Naive thymus-derived CD8-positive, alpha-beta T cell (primary cell): Measurements from ENCODE around the gene EIF3L. TPM values are rescaled to one million over a fixed set of nuclear protein-coding genes. Genes with fewer than 3 reads are reported as not detected.
A peak's percentile ranks its signal among the peaks of the same experiment; 100 is the strongest.

Source experiments
- ATAC-seq, 2 donors: fragments of 150-1000 bp; cut with Tn5 transposase in 1 of 2; sonication (Bioruptor Pico), chemical (Tn5 transposase) in 1 of 2; 1 replicate in 1 of 2; 2 replicates in 1 of 2; pipeline ENCODE4 v1.10.0; 2021; ENCODE audit warnings: mild to moderate bottlenecking in 2 of 2, moderate library complexity in 2 of 2
- POLR2A ChIA-PET: fragments of 350-600 bp; sonication (Branson Sonifier 250); formaldehyde crosslinking; loops from one replicate; lab custom pipeline; 2021; ENCODE audit warnings: antibody characterized with exemption; lab: Charles Lee
- DNase-seq, 10 donors: peaks; one replicate each; pipeline versions ENCODE4 v3.0.0 to v3.0.0-alpha.2; 2020 to 2022
- H3K27ac Mint-ChIP-seq, 10 donors: one replicate each; pipeline ENCODE4 v1.8.0; 2020 to 2022; ENCODE audit warnings: mild to moderate bottlenecking in 10 of 10, mixed read lengths in 10 of 10, moderate library complexity in 4 of 10, inconsistent platforms in 1 of 10
- H3K27me3 Mint-ChIP-seq, 5 donors: one replicate each; pipeline ENCODE4 v1.8.0; 2021 to 2022; ENCODE audit warnings: mixed read lengths in 5 of 5
- H3K36me3 Mint-ChIP-seq, 3 donors: one replicate each; pipeline ENCODE4 v1.8.0; 2020 to 2022; ENCODE audit warnings: mixed read lengths in 3 of 3, mild to moderate bottlenecking in 2 of 3, inconsistent platforms in 1 of 3
- H3K4me1 Mint-ChIP-seq, 4 donors: one replicate each; pipeline ENCODE4 v1.8.0; 2021 to 2022; ENCODE audit warnings: mixed read lengths in 4 of 4
- H3K4me3 Mint-ChIP-seq, 10 donors: one replicate each; pipeline ENCODE4 v1.8.0; 2020 to 2022; ENCODE audit warnings: mild to moderate bottlenecking in 10 of 10, mixed read lengths in 10 of 10, moderate library complexity in 6 of 10, inconsistent platforms in 1 of 10
- H3K9me3 Mint-ChIP-seq, 9 donors: one replicate each; pipeline ENCODE4 v1.8.0; 2020 to 2022; ENCODE audit warnings: mixed read lengths in 9 of 9, mild to moderate bottlenecking in 3 of 9, inconsistent platforms in 1 of 9, moderate library complexity in 1 of 9
- polyA plus RNA-seq, 3 donors: library from polyadenylated mRNA; unstranded; fragments of 300-500 nt; fragmentation: Illumina TruSeq; gene quantifications; one replicate each; pipeline ENCODE4 v1.2.3, GENCODE V29; 2021
- total RNA-seq, 8 experiments: library from RNA in 2 of 8; stranded (reverse) in 2 of 8; gene quantifications; one replicate each; pipeline ENCODE4 v1.2.3 and lab custom pipeline; 2021 to 2026

Gene EIF3L
- total and polyA plus RNA-seq, 5 experiments from 2014 or later = 310 to 544 (median 395) TPM

DNA sequence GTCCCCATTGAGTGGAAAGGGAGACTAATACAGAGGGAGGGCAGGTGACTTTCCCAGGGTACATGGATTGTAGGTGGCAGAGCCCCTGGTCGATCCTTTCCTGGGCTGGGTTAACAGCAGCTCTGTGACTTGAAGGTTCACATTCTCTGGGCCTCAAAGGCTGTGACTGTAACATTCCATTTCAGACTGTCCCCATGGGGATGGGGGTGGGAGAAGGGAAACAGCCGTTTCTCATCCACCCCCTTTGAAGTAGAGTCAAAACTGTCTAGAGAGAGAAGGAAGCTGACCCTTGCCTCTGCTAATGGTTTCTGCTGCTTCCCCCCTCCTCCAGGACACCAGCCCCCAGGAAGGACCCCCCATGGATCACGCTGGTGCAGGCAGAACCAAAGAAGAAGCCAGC is 76.1 kb downstream of the EIF3L start:
- no peaks in the 10 kb centered on the region for H3K9me3 Mint-ChIP-seq
- H3K36me3 Mint-ChIP-seq = peaks cover 0 to 40% (median 4%) of the 10 kb centered on the region in 3 donors
- H3K27me3 Mint-ChIP-seq = no peaks in the 10 kb centered on the region
- DNase-seq (no peak), ATAC-seq (no peak)
- H3K4me1 Mint-ChIP-seq = peaks cover 0 to 2% (median under 1%) of the 10 kb centered on the region in 4 donors
- no peak overlapping the region for H3K27ac Mint-ChIP-seq
- POLR2A ChIA-PET = no interaction called here
- no peak overlapping the region for H3K4me3 Mint-ChIP-seq

DNA sequence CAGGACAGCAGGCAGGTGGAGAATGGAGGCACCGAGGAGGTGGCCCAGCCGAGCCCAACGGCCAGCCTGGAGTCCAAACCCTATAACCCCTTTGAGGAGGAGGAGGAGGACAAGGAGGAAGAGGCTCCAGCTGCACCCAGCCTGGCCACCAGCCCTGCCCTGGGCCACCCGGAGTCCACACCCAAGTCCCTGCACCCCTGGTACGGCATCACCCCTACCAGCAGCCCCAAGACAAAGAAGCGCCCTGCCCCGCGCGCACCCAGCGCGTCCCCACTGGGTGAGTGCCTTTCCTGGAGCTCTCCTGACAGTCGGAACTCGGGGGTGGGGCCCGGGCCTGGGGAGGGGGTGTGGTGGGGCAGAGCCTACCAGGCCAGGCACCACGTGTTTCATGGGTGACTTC is 76.5 kb downstream of the EIF3L start:
- Mint-ChIP-seq H3K4me1 (peaks cover 0 to 2% (median 0%) of the 10 kb centered on the region in 4 donors), H3K4me3 (no peak overlapping the region), H3K36me3 (peaks cover 0 to 35% (median 4%) of the 10 kb centered on the region in 3 donors), H3K27me3 (no peaks in the 10 kb centered on the region), H3K27ac (no peak overlapping the region), H3K9me3 (no peaks in the 10 kb centered on the region)
- no peak for ATAC-seq
- POLR2A ChIA-PET = no interaction called here
- no peak for DNase-seq

DNA sequence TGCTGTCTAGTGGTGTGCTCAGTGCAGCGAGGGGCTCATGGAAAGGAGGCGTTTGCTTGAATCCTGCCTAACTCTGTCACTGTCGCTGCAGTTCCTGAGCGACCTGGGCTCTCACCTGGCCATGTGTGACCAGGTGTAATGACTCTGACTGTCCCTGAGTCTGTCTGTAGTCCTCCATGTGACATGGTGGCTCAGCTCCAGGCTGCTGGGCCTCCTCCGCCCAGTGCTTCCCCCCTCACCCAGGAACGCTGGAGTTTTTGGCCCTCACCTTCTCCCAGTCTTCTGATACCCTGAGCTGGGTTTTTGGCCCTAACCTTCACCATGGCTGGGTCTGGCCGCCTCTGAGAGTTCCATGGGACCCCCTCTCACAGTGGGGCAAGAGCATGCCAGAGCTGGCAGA is 77.1 kb downstream of the EIF3L start:
- no peaks in the 10 kb centered on the region for H3K27me3 Mint-ChIP-seq
- no peak for ATAC-seq
- no peak overlapping the region for H3K4me3 Mint-ChIP-seq
- peaks cover 0 to 30% (median 4%) of the 10 kb centered on the region in 3 donors for H3K36me3 Mint-ChIP-seq
- POLR2A ChIA-PET = interaction anchor here (0.6 kb wide), 1 partner anchor 1043 kb away, joined by 5 read pairs; no protein-coding TSS in a partner anchor
- no peak for DNase-seq
- H3K9me3 Mint-ChIP-seq = no peaks in the 10 kb centered on the region
- H3K27ac Mint-ChIP-seq = no peak overlapping the region
- peaks cover 0 to 2% (median 0%) of the 10 kb centered on the region in 4 donors for H3K4me1 Mint-ChIP-seq

DNA sequence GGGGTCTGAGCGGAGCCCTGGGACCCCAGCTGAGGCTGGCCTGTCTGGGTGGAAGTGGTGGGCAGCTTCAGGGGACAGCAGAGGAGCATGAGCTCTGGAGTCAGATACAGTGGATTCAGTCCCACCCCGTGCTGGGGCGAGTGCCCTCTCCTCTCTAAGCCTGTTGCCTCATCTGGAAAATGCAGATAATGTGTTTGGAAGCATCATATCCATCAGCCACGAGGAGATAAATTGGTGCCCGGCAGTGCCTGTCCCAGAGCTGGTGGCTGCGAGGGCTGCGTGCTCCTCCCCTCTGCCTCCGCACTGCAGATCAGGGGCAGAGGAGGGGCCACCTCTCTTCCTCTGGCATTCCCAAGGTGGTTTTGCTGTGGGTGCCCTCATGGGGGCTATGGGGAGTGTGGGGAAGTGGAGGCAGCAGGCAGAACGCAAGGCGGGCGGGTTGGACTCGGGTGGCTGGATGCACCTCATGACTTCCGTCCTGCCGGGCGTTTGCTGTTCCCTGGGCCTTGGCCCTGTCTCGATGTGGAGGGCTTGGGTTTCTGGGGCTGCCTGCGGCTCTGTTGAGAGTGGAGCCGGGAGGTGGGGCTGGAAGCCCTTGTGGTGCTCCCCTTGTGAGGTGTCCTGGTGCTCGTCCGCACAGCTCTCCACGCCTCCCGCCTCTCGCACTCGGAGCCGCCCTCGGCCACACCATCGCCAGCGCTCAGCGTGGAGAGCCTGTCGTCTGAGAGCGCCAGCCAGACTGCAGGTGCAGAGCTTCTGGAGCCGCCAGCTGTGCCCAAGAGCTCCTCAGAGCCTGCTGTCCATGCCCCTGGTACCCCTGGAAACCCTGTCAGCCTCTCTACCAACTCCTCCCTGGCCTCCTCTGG is 77.8 kb downstream of the EIF3L start:
- ATAC-seq (no peak), DNase-seq (no peak)
- Mint-ChIP-seq H3K27ac (peak overlapping the region in 1 of 10 donors; percentile 34), H3K4me1 (peaks cover 0 to 2% (median 0%) of the 10 kb centered on the region in 4 donors), H3K36me3 (peaks cover 0 to 29% (median 4%) of the 10 kb centered on the region in 3 donors), H3K9me3 (no peaks in the 10 kb centered on the region), H3K27me3 (no peaks in the 10 kb centered on the region), H3K4me3 (no peak overlapping the region)
- POLR2A ChIA-PET = interaction anchor here (0.6 kb wide), 1 partner anchor 1043 kb away, joined by 5 read pairs; no protein-coding TSS in a partner anchor

DNA sequence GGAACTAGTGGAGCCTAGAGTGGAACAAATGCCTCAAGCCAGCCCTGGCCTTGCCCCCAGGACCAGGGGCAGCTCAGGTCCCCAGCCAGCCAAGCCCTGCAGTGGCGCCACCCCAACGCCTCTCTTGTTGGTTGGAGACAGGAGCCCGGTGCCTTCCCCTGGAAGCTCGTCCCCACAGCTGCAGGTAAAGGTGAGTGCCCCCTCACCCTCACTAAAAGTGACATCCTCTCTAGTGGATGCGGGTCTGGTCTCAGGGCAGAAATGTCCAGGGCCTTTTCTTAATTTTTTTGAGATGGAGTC is 78.4 kb downstream of the EIF3L start:
- H3K4me1 Mint-ChIP-seq = peaks cover 0 to 2% (median 0%) of the 10 kb centered on the region in 4 donors
- no peaks in the 10 kb centered on the region for H3K27me3 Mint-ChIP-seq
- DNase-seq (no peak), ATAC-seq (no peak)
- POLR2A ChIA-PET = no interaction called here
- H3K4me3 Mint-ChIP-seq = no peak overlapping the region
- H3K9me3 Mint-ChIP-seq = no peaks in the 10 kb centered on the region
- peaks cover 0 to 33% (median 4%) of the 10 kb centered on the region in 3 donors for H3K36me3 Mint-ChIP-seq
- H3K27ac Mint-ChIP-seq = no peak overlapping the region

DNA sequence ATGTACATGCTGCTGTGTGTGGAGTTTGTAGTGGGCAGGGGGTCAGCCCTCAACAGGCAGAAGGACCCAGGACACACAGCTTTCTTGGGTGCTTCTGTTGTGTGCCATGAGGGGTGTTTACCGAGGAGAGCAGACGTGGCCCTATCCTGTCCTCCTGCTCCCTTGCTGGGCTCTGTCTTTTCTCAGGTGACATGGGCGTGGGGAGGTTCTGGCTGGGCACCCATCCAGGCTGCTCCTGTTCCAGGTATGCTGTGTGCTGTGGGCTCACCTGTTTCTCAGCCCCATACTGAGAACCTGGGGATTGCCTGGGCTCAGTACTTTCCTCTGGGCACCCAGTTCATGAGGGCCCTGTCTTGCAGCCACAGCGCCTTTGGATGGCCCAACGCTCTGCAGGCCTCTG is 80.2 kb downstream of the EIF3L start:
- peak overlapping the region in 4 of 10 donors; percentile 19 to 73 (median 40) for H3K27ac Mint-ChIP-seq
- peaks cover 0 to 30% (median 4%) of the 10 kb centered on the region in 3 donors for H3K36me3 Mint-ChIP-seq
- DNase-seq (no peak), ATAC-seq (no peak)
- no peaks in the 10 kb centered on the region for H3K9me3 Mint-ChIP-seq
- POLR2A ChIA-PET = no interaction called here
- H3K4me1 Mint-ChIP-seq = peaks cover 3 to 15% (median 12%) of the 10 kb centered on the region in 4 donors
- H3K27me3 Mint-ChIP-seq = no peaks in the 10 kb centered on the region
- H3K4me3 Mint-ChIP-seq = no peak overlapping the region

DNA sequence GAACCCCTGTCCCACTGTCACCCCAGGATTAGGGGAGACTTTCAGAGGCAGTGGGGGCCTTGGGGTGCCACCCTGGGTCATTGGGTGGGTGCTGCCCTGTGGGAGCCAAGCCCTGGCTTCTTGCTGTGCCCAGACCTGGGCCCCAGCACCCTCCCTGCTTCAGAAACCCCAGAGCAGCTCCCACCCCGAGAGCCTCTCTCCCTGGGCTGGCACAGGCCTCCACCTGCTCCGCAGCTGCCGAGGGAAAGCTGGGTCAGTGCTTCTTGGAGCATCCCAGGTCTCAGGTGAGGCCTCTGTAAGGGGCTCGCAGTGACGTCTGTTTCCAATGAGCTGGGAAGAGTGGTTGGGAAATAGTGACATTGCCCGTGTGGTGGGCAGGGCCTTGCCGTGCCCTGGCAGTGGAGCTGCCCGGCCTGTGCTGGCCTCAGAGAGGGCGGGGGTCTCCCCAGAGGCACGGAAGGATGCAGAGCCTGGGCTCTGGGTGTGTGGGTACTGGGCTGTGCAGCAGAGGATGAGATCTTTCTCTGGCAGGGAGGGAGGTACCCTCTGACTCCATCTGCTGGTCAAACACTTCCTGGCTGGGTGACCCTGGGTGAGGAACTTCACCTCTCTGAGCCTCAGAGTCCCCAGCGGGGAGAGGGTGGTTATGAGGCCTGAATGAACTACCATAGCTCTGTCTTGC is 81.2 kb downstream of the EIF3L start:
- Mint-ChIP-seq H3K27me3 (no peaks in the 10 kb centered on the region), H3K4me1 (peaks cover 3 to 15% (median 12%) of the 10 kb centered on the region in 4 donors), H3K27ac (peak overlapping the region in 4 of 10 donors; percentile 16 to 52 (median 37)), H3K9me3 (no peaks in the 10 kb centered on the region), H3K36me3 (peaks cover 0 to 27% (median 4%) of the 10 kb centered on the region in 3 donors), H3K4me3 (no peak overlapping the region)
- ATAC-seq = no peak
- POLR2A ChIA-PET = interaction anchor here (1.5 kb wide), 1 partner anchor 33 kb away, joined by 3 read pairs; no protein-coding TSS in a partner anchor
- DNase-seq = no peak

DNA sequence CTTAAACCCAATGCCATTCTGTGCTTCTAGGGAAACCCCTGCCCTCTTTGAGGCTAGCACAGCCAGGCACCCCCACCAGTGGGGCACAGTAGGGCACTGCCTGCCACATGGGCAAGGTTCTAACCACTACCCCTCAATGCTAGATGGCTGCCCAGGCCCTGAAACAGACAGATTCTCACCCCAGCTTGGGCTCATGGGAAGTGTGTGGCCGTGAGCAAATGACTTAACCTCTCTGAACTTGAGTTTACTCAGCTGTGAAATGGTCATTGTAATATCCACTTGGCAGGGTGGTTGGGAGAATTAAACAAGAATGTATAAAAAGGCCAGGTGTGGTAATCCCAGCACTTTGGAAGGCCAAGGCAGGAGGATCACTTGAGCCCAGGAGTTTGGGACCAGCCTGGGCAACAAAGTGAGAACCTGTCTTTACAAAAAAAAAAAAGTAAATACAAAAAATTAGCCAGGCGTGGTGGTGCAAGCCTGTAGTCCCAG is 81.8 kb downstream of the EIF3L start:
- Mint-ChIP-seq H3K36me3 (peaks cover 0 to 27% (median 4%) of the 10 kb centered on the region in 3 donors), H3K4me1 (peaks cover 3 to 15% (median 12%) of the 10 kb centered on the region in 4 donors), H3K4me3 (no peak overlapping the region), H3K27ac (peak overlapping the region in 7 of 10 donors; percentile 10 to 52 (median 27)), H3K27me3 (no peaks in the 10 kb centered on the region), H3K9me3 (no peaks in the 10 kb centered on the region)
- POLR2A ChIA-PET = interaction anchor here (1.5 kb wide), 1 partner anchor 33 kb away, joined by 3 read pairs; no protein-coding TSS in a partner anchor
- no peak for DNase-seq
- no peak for ATAC-seq

DNA sequence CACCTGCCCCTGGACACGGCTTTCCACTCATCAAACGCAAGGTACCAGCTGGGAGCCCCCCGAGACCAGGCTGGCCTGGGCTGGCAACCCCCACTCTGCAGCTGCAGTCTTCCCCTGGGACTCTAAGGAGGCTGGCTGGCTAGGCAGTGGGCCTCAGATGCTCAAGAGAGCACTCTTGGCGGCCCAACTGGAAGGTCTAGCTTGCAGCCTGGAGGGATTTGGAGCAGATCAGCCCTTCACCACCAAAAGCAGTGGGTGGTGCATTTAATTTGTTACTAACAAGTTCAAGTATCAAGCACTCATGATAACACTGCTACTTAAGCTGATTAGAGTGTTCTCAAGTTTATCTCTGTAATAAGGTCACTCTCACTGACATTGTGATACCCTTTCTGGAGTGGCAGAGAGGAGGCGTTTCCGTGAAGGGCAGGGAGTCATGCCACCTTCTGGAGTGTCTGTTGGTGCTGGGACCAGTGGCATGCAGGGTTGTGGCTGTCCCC is 82.7 kb downstream of the EIF3L start:
- Mint-ChIP-seq H3K27ac (peak overlapping the region in 1 of 10 donors; percentile 52), H3K27me3 (no peaks in the 10 kb centered on the region), H3K4me3 (no peak overlapping the region), H3K36me3 (peaks cover 0 to 27% (median 4%) of the 10 kb centered on the region in 3 donors), H3K4me1 (peaks cover 3 to 15% (median 12%) of the 10 kb centered on the region in 4 donors), H3K9me3 (no peaks in the 10 kb centered on the region)
- DNase-seq (no peak), ATAC-seq (no peak)
- POLR2A ChIA-PET = interaction anchor here (0.6 to 1.2 kb wide), 2 partner anchors 26 to 35 kb away, joined by 3 to 5 read pairs; partner anchors contain the start of gene MICALL1

DNA sequence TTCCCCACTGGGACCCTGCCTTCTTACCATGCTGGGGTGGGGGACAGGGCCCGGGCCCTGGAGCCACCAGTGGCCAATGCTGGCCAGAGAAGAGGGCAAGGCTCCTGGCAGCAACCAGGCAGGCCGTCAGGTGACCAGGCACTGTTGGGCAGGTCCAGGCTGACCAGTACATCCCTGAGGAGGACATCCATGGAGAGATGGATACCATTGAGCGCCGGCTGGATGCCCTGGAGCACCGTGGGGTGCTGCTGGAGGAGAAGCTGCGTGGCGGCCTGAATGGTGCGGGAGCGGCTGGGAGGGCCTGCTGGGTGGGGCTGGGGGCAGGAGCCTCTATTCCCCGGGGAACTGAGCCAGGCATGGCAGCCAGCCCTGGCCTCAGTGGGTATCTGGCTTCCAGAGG is 83.2 kb downstream of the EIF3L start:
- H3K4me3 Mint-ChIP-seq = no peak overlapping the region
- no peaks in the 10 kb centered on the region for H3K27me3 Mint-ChIP-seq
- DNase-seq (no peak), ATAC-seq (no peak)
- peak overlapping the region in 1 of 10 donors; percentile 9 for H3K27ac Mint-ChIP-seq
- peaks cover 0 to 27% (median 4%) of the 10 kb centered on the region in 3 donors for H3K36me3 Mint-ChIP-seq
- no peaks in the 10 kb centered on the region for H3K9me3 Mint-ChIP-seq
- H3K4me1 Mint-ChIP-seq = peaks cover 3 to 15% (median 12%) of the 10 kb centered on the region in 4 donors
- POLR2A ChIA-PET = interaction anchor here (0.5 to 1.2 kb wide), 3 partner anchors 21 to 1581 kb away, joined by 4 to 5 read pairs (median 5); partner anchors contain the start of genes C22orf23 and POLR2F

DNA sequence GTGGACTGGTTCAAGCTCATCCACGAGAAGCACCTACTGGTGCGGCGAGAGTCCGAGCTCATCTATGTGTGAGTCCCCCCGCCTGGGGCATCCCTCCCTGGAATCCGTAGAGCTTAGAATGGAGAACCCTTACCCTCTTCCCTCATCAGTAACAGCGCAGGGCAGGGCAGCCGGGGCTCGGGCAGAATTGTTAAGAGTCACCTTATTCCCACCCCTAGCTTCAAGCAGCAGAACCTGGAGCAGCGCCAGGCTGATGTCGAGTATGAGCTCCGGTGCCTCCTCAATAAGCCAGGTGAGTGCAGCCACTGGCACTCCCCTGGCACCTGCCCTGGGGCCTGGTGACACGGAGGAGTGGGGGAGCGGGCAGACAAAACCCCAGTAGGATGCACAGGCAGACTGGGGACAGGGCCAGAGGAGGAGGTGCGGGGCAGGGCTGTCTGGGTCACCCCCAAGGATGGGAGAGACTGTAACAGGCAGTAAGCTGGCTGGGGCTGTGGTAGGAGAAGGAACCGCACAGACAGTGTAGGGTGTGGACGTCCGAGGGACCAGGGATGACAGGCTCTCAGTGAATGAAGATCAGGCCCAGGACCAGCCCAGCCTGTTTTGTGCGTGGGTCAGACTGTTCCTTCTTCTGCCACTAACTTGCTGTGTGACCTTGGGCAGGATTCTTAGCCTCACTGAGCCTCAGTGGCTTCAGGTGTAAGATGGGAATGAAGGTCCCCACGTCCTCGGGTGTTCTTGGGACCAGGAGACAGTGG is 83.8 kb downstream of the EIF3L start:
- peaks cover 3 to 15% (median 12%) of the 10 kb centered on the region in 4 donors for H3K4me1 Mint-ChIP-seq
- no peak for ATAC-seq
- no peaks in the 10 kb centered on the region for H3K27me3 Mint-ChIP-seq
- H3K9me3 Mint-ChIP-seq = no peaks in the 10 kb centered on the region
- POLR2A ChIA-PET = interaction anchor here (0.5 to 1.5 kb wide), 4 partner anchors 21 to 1580 kb away, joined by 3 to 5 read pairs (median 4); partner anchors contain the start of genes C22orf23, MICALL1 and POLR2F
- H3K4me3 Mint-ChIP-seq = no peak overlapping the region
- no peak for DNase-seq
- H3K27ac Mint-ChIP-seq = peak overlapping the region in 2 of 10 donors; percentile 9 to 56
- H3K36me3 Mint-ChIP-seq = peaks cover 0 to 28% (median 9%) of the 10 kb centered on the region in 3 donors
